Mesendoderm (in vitro differentiated cells): Measurements from ENCODE around the gene CEP128.

Experiments
- DNase-seq: peaks from one replicate; pipeline ENCODE4 v3.0.0; 2013
- H2AK5ac ChIP-seq: 2 replicates; pipeline ENCODE4 v1.6.1; 2013; ENCODE audit warnings: low read length, inconsistent platforms
- H2BK120ac ChIP-seq: 2 replicates; pipeline ENCODE4 v1.6.1; 2013; ENCODE audit warnings: low read depth, mild to moderate bottlenecking, low read length, moderate library complexity, mixed read lengths
- H2BK15ac ChIP-seq: replicated peaks from 2 replicates; pipeline ENCODE4 v1.6.1; 2013; ENCODE audit warnings: low read depth, mild to moderate bottlenecking, moderate library complexity
- H2BK5ac ChIP-seq: 2 replicates; pipeline ENCODE4 v1.6.1; 2013; ENCODE audit warnings: low read length, inconsistent platforms
- H3K18ac ChIP-seq: 2 replicates; pipeline ENCODE4 v1.6.1; 2013; ENCODE audit warnings: mild to moderate bottlenecking, low read length, mixed read lengths
- H3K23ac ChIP-seq: one replicate; pipeline ENCODE4 v1.6.1; 2013; ENCODE audit warnings: low read length
- H3K27ac ChIP-seq: 2 replicates; pipeline ENCODE4 v1.5.1; 2013; ENCODE audit warnings: low read depth, mild to moderate bottlenecking, inconsistent platforms, low read length, moderate library complexity
- H3K27me3 ChIP-seq: 2 replicates; pipeline ENCODE4 v1.6.1; 2013; ENCODE audit warnings: low read length, control low read depth, mild to moderate bottlenecking, inconsistent platforms; ENCODE audit not compliant: insufficient read depth, poor library complexity
- H3K36me3 ChIP-seq: 2 replicates; pipeline ENCODE4 v1.6.1; 2013; ENCODE audit warnings: low read length, inconsistent platforms; ENCODE audit not compliant: control insufficient read depth, insufficient read depth
- H3K4ac ChIP-seq: one replicate; pipeline ENCODE4 v1.6.1; 2013; ENCODE audit warnings: low read depth, mild to moderate bottlenecking, low read length, moderate library complexity
- H3K4me1 ChIP-seq: 2 replicates; pipeline ENCODE4 v1.6.1; 2013; ENCODE audit warnings: low read depth, low read length, inconsistent platforms; ENCODE audit not compliant: control insufficient read depth
- H3K4me2 ChIP-seq: 2 replicates; pipeline ENCODE4 v1.6.1; 2013; ENCODE audit warnings: low read length
- H3K4me3 ChIP-seq: 2 replicates; pipeline ENCODE4 v1.5.1; 2013; ENCODE audit warnings: mild to moderate bottlenecking, low read length
- H3K56ac ChIP-seq: one replicate; pipeline ENCODE4 v1.6.1; 2013; ENCODE audit warnings: low read length
- H3K79me1 ChIP-seq: 2 replicates; pipeline ENCODE4 v1.6.1; 2013; ENCODE audit warnings: low read length, inconsistent platforms
- H3K79me2 ChIP-seq: 2 replicates; pipeline ENCODE4 v1.6.1; 2013; ENCODE audit warnings: mild to moderate bottlenecking, low read length; ENCODE audit not compliant: control insufficient read depth, insufficient read depth
- H3K9ac ChIP-seq: 2 replicates; pipeline ENCODE4 v1.6.1; 2013; ENCODE audit warnings: low read length, inconsistent platforms
- H4K5ac ChIP-seq: one replicate; pipeline ENCODE4 v1.6.1; 2013; ENCODE audit warnings: low read length
- H4K8ac ChIP-seq: one replicate; pipeline ENCODE4 v1.6.1; 2013; ENCODE audit warnings: low read depth, mild to moderate bottlenecking, control low read depth, low read length, moderate library complexity
- WGBS: extraction: QIAGEN DNeasy Blood & Tissue Kit; methylation state at CpG from one replicate; pipeline ENCODE4 v1.1.7; 2013; ENCODE audit warnings: low lambda C conversion rate, missing lambda C conversion rate; ENCODE audit not compliant: insufficient coverage; ENCODE audit errors: extremely low coverage; 5-methylcytosine and 5-hydroxymethylcytosine counted together

Gene CEP128

GRCh38 chr14:80754696-80755095 is 186.8 kb downstream of the CEP128 start:
- Histone ChIP-seq H3K23ac (no peak overlapping the region), H3K9ac (no peak overlapping the region), H3K4me3 (no peak overlapping the region), H3K79me2 (no peaks in the 10 kb centered on the region), H3K79me1 (no peaks in the 10 kb centered on the region), H3K27me3 (no peaks in the 10 kb centered on the region), H3K27ac (no peak overlapping the region), H2BK15ac (no peak overlapping the region), H3K56ac (no peak overlapping the region), H3K4ac (no peak overlapping the region), H2AK5ac (no peak overlapping the region), H3K4me1 (no peaks in the 10 kb centered on the region), H2BK120ac (no peak overlapping the region), H3K18ac (no peak overlapping the region), H2BK5ac (no peak overlapping the region), H4K8ac (no peak overlapping the region), H3K4me2 (no peak overlapping the region), H4K5ac (no peak overlapping the region), H3K36me3 (no peaks in the 10 kb centered on the region)
- no CpG with 5 or more reads among the region's 7 CpGs for WGBS
- DNase-seq, result peak; percentile 5

GRCh38 chr14:80751285-80751684 is 190.3 kb downstream of the CEP128 start:
- Histone ChIP-seq H3K4me2 (no peak overlapping the region), H3K4me1 (no peaks in the 10 kb centered on the region), H3K18ac (no peak overlapping the region), H2AK5ac (no peak overlapping the region), H3K9ac (no peak overlapping the region), H3K27ac (no peak overlapping the region), H2BK15ac (no peak overlapping the region), H3K27me3 (no peaks in the 10 kb centered on the region), H4K8ac (no peak overlapping the region), H3K79me1 (no peaks in the 10 kb centered on the region), H3K4ac (no peak overlapping the region), H3K56ac (no peak overlapping the region), H3K4me3 (no peak overlapping the region), H3K36me3 (no peaks in the 10 kb centered on the region), H4K5ac (no peak overlapping the region), H3K23ac (no peak overlapping the region), H2BK120ac (no peak overlapping the region), H3K79me2 (no peaks in the 10 kb centered on the region), H2BK5ac (no peak overlapping the region)
- no CpG with 5 or more reads among the region's 1 CpG for WGBS
- DNase-seq, result no peak

GRCh38 chr14:80726211-80726610 is 215.3 kb downstream of the CEP128 start:
- no peak overlapping the region for H2BK15ac ChIP-seq
- no peak overlapping the region for H3K4me2 ChIP-seq
- H2BK5ac ChIP-seq, result no peak overlapping the region
- no peak overlapping the region for H3K27ac ChIP-seq
- no peaks in the 10 kb centered on the region for H3K36me3 ChIP-seq
- no CpG with 5 or more reads among the region's 1 CpG for WGBS
- no peaks in the 10 kb centered on the region for H3K27me3 ChIP-seq
- H3K79me1 ChIP-seq, result no peaks in the 10 kb centered on the region
- no peak overlapping the region for H3K18ac ChIP-seq
- H3K79me2 ChIP-seq, result no peaks in the 10 kb centered on the region
- no peak overlapping the region for H4K8ac ChIP-seq
- H3K9ac ChIP-seq, result no peak overlapping the region
- H3K23ac ChIP-seq, result no peak overlapping the region
- no peak overlapping the region for H2AK5ac ChIP-seq
- H2BK120ac ChIP-seq, result no peak overlapping the region
- H3K56ac ChIP-seq, result no peak overlapping the region
- H3K4me3 ChIP-seq, result no peak overlapping the region
- no peak overlapping the region for H4K5ac ChIP-seq
- no peak for DNase-seq
- no peaks in the 10 kb centered on the region for H3K4me1 ChIP-seq
- no peak overlapping the region for H3K4ac ChIP-seq

GRCh38 chr14:80718940-80719339 is 222.6 kb downstream of the CEP128 start:
- Histone ChIP-seq H2BK120ac (no peak overlapping the region), H3K56ac (no peak overlapping the region), H3K23ac (no peak overlapping the region), H3K18ac (no peak overlapping the region), H3K27me3 (no peaks in the 10 kb centered on the region), H3K36me3 (no peaks in the 10 kb centered on the region), H3K4me2 (no peak overlapping the region), H3K79me1 (no peaks in the 10 kb centered on the region), H2AK5ac (no peak overlapping the region), H2BK5ac (no peak overlapping the region), H3K4me3 (no peak overlapping the region), H2BK15ac (no peak overlapping the region), H4K8ac (no peak overlapping the region), H3K27ac (no peak overlapping the region), H3K4ac (no peak overlapping the region), H4K5ac (no peak overlapping the region), H3K9ac (no peak overlapping the region), H3K79me2 (no peaks in the 10 kb centered on the region), H3K4me1 (no peaks in the 10 kb centered on the region)
- DNase-seq, result no peak
- WGBS, result no CpG with 5 or more reads among the region's 1 CpG

- no peak overlapping the region for H2BK5ac ChIP-seq
- H3K36me3 ChIP-seq, result no peaks in the 10 kb centered on the region
- H4K5ac ChIP-seq, result no peak overlapping the region
- no peaks in the 10 kb centered on the region for H3K27me3 ChIP-seq
- no peak overlapping the region for H3K4me3 ChIP-seq
- no peak overlapping the region for H2BK120ac ChIP-seq
- H3K23ac ChIP-seq, result no peak overlapping the region
- no peak overlapping the region for H2BK15ac ChIP-seq
- H4K8ac ChIP-seq, result no peak overlapping the region
- no peak overlapping the region for H3K56ac ChIP-seq
- no peak overlapping the region for H3K27ac ChIP-seq
- H3K4ac ChIP-seq, result no peak overlapping the region
- no peak overlapping the region for H3K9ac ChIP-seq
- no peak for DNase-seq
- H3K79me2 ChIP-seq, result no peaks in the 10 kb centered on the region
- no peaks in the 10 kb centered on the region for H3K79me1 ChIP-seq
- H3K18ac ChIP-seq, result no peak overlapping the region
- H3K4me2 ChIP-seq, result no peak overlapping the region
- H2AK5ac ChIP-seq, result no peak overlapping the region
- WGBS, result no CpG with 5 or more reads among the region's 4 CpGs
- no peaks in the 10 kb centered on the region for H3K4me1 ChIP-seq
Measured at GRCh38 chr14:80714474-80714873, 227.1 kb downstream of the CEP128 start.

GRCh38 chr14:80713076-80713850 is 228.3 kb downstream of the CEP128 start:
- Histone ChIP-seq H2AK5ac (no peak overlapping the region), H2BK15ac (no peak overlapping the region), H2BK5ac (no peak overlapping the region), H4K8ac (no peak overlapping the region), H3K79me1 (no peaks in the 10 kb centered on the region), H3K4me2 (no peak overlapping the region), H3K27me3 (no peaks in the 10 kb centered on the region), H3K79me2 (no peaks in the 10 kb centered on the region), H3K27ac (no peak overlapping the region), H3K4me1 (no peaks in the 10 kb centered on the region), H3K9ac (no peak overlapping the region), H4K5ac (no peak overlapping the region), H3K4ac (no peak overlapping the region), H3K4me3 (no peak overlapping the region), H3K23ac (no peak overlapping the region), H3K36me3 (no peaks in the 10 kb centered on the region), H2BK120ac (no peak overlapping the region), H3K18ac (no peak overlapping the region), H3K56ac (no peak overlapping the region)
- WGBS, result no CpG with 5 or more reads among the region's 5 CpGs
- no peak for DNase-seq
